H9 (cell line): ENCODE measurements around the gene PLEKHM1. TPM values are rescaled to one million over a fixed set of nuclear protein-coding genes. Genes with fewer than 3 reads are reported as not detected.

Source experiments
- DNase-seq: peaks from one replicate; pipeline ENCODE4 v3.0.0-alpha.2; 2017
- H2AFZ ChIP-seq: one replicate; pipeline ENCODE4 v1.6.1; 2013; ENCODE audit warnings: mild to moderate bottlenecking, low read length, control low read depth, moderate library complexity
- H2AK5ac ChIP-seq: 2 replicates; pipeline ENCODE4 v1.6.1; 2013; ENCODE audit warnings: low read length, control low read depth, mixed read lengths; ENCODE audit not compliant: insufficient read length
- H2BK120ac ChIP-seq: one replicate; pipeline ENCODE4 v1.6.1; 2013; ENCODE audit warnings: low read depth, mild to moderate bottlenecking, low read length, control low read depth, inconsistent platforms; ENCODE audit not compliant: poor library complexity, severe bottlenecking
- H2BK12ac ChIP-seq: 2 replicates; pipeline ENCODE4 v1.6.1; 2013; ENCODE audit warnings: low read length, control low read depth, mixed read lengths, low read depth; ENCODE audit not compliant: insufficient read length
- H2BK15ac ChIP-seq: 2 replicates; pipeline ENCODE4 v1.6.1; 2013; ENCODE audit warnings: low read depth, low read length, control low read depth
- H2BK20ac ChIP-seq: one replicate; pipeline ENCODE4 v1.6.1; 2013; ENCODE audit warnings: low read depth, mild to moderate bottlenecking, low read length, control low read depth, inconsistent platforms; ENCODE audit not compliant: poor library complexity, severe bottlenecking
- H2BK5ac ChIP-seq: 2 replicates; pipeline ENCODE4 v1.6.1; 2013; ENCODE audit warnings: low read length, control low read depth, mixed read lengths; ENCODE audit not compliant: insufficient read length
- H3K14ac ChIP-seq: 2 replicates; pipeline ENCODE4 v1.6.1; 2013; ENCODE audit warnings: low read length, control low read depth; ENCODE audit not compliant: insufficient read depth
- H3K18ac ChIP-seq: 2 replicates; pipeline ENCODE4 v1.6.1; 2013; ENCODE audit warnings: low read depth, mild to moderate bottlenecking, mixed read lengths, low read length, control low read depth; ENCODE audit not compliant: insufficient read length
- H3K23ac ChIP-seq: 2 replicates; pipeline ENCODE4 v1.6.1; 2013; ENCODE audit warnings: low read length, control low read depth, mixed read lengths, low read depth; ENCODE audit not compliant: insufficient read length
- H3K23me2 ChIP-seq: 2 replicates; pipeline ENCODE4 v1.6.1; 2013; ENCODE audit warnings: low read depth, mild to moderate bottlenecking, mixed read lengths, low read length, control low read depth; ENCODE audit not compliant: insufficient read length, poor library complexity, severe bottlenecking
- H3K27ac ChIP-seq: 2 replicates; pipeline ENCODE4 v1.5.1; 2013; ENCODE audit warnings: low read length, control low read depth, mixed read lengths, low read depth; ENCODE audit not compliant: insufficient read length
- H3K27me3 ChIP-seq: 2 replicates; pipeline ENCODE4 v1.6.1; 2013; ENCODE audit warnings: low read length, control low read depth, inconsistent platforms; ENCODE audit not compliant: insufficient read depth
- H3K4ac ChIP-seq: 2 replicates; pipeline ENCODE4 v1.6.1; 2013; ENCODE audit warnings: low read depth, mild to moderate bottlenecking, control low read depth, inconsistent platforms, low read length, moderate library complexity
- H3K4me1 ChIP-seq: 2 replicates; pipeline ENCODE4 v1.6.1; 2013; ENCODE audit warnings: low read length, control low read depth, inconsistent platforms; ENCODE audit not compliant: insufficient read depth
- H3K4me2 ChIP-seq: 2 replicates; pipeline ENCODE4 v1.6.1; 2013; ENCODE audit warnings: low read length, control low read depth, mixed read lengths; ENCODE audit not compliant: insufficient read length, insufficient read depth
- H3K56ac ChIP-seq: 2 replicates; pipeline ENCODE4 v1.6.1; 2013; ENCODE audit warnings: low read depth, mild to moderate bottlenecking, mixed read lengths, low read length, control low read depth; ENCODE audit not compliant: insufficient read length
- H3K79me1 ChIP-seq: 2 replicates; pipeline ENCODE4 v1.6.1; 2013; ENCODE audit warnings: low read depth, mild to moderate bottlenecking, moderate library complexity, low read length, control low read depth, inconsistent platforms; ENCODE audit not compliant: insufficient read depth, poor library complexity, severe bottlenecking
- H3K79me2 ChIP-seq: 2 replicates; pipeline ENCODE4 v1.6.1; 2013; ENCODE audit warnings: low read length, control low read depth, inconsistent platforms; ENCODE audit not compliant: insufficient read depth
- H3K9ac ChIP-seq: 2 replicates; pipeline ENCODE4 v1.6.1; 2013; ENCODE audit warnings: low read length, control low read depth, mixed read lengths; ENCODE audit not compliant: insufficient read length; ENCODE audit errors: extremely low read depth
- H3K9me3 ChIP-seq: one replicate; pipeline ENCODE4 v1.6.1; 2013; ENCODE audit warnings: low read depth, low read length, inconsistent platforms; ENCODE audit not compliant: control insufficient read depth
- H3T11ph ChIP-seq: one replicate; pipeline ENCODE4 v1.6.1; 2013; ENCODE audit warnings: mild to moderate bottlenecking, low read length, control low read depth, inconsistent platforms
- H4K20me1 ChIP-seq: one replicate; pipeline ENCODE4 v1.6.1; 2013; ENCODE audit not compliant: control insufficient read depth, insufficient read length, insufficient read depth
- H4K5ac ChIP-seq: 2 replicates; pipeline ENCODE4 v1.6.1; 2013; ENCODE audit warnings: low read depth, mild to moderate bottlenecking, mixed read lengths, low read length, control low read depth; ENCODE audit not compliant: insufficient read length
- H4K8ac ChIP-seq: replicated peaks from 2 replicates; pipeline ENCODE4 v1.6.1; 2013; ENCODE audit warnings: low read length, control low read depth, mixed read lengths, low read depth; ENCODE audit not compliant: insufficient read length
- H4K91ac ChIP-seq: 2 replicates; pipeline ENCODE4 v1.6.1; 2013; ENCODE audit warnings: low read depth, mild to moderate bottlenecking, moderate library complexity, mixed read lengths, low read length, control low read depth; ENCODE audit not compliant: insufficient read length
- H3K27ac Mint-ChIP-seq, 3 experiments: 2 replicates in 2 of 3; 3 replicates in 1 of 3; pipeline ENCODE4 v1.8.0; 2020 to 2021; ENCODE audit warnings: mixed read lengths in 3 of 3, mild to moderate bottlenecking in 1 of 3, moderate library complexity in 1 of 3
- H3K27me3 Mint-ChIP-seq: 2 replicates; pipeline ENCODE4 v1.8.0; 2021; ENCODE audit warnings: low read depth, mild to moderate bottlenecking, moderate library complexity, mixed read lengths
- H3K36me3 Mint-ChIP-seq, 3 experiments: 2 replicates in 2 of 3; 3 replicates in 1 of 3; pipeline ENCODE4 v1.8.0; 2020 to 2021; ENCODE audit warnings: low read depth in 3 of 3, mixed read lengths in 3 of 3; ENCODE audit not compliant: insufficient read depth in 1 of 3
- H3K4me1 Mint-ChIP-seq, 2 experiments: 2 replicates each; pipeline ENCODE4 v1.8.0; 2020; ENCODE audit warnings: mixed read lengths in 2 of 2
- H3K4me3 Mint-ChIP-seq, 2 experiments: 2 replicates in 1 of 2; 3 replicates in 1 of 2; pipeline ENCODE4 v1.8.0; 2020 to 2021; ENCODE audit warnings: mild to moderate bottlenecking in 2 of 2, mixed read lengths in 2 of 2, moderate library complexity in 1 of 2
- H3K9me3 Mint-ChIP-seq, 2 experiments: 2 replicates in 1 of 2; 3 replicates in 1 of 2; pipeline ENCODE4 v1.8.0; 2020; ENCODE audit warnings: mild to moderate bottlenecking in 2 of 2, mixed read lengths in 2 of 2, moderate library complexity in 1 of 2
- WGBS: extraction: QIAGEN DNeasy Blood & Tissue Kit; methylation state at CpG from one replicate; pipeline ENCODE4 v1.1.7; 2013; ENCODE audit warnings: missing lambda C conversion rate, low lambda C conversion rate, mixed read lengths; ENCODE audit not compliant: insufficient read length; ENCODE audit errors: extremely low coverage; 5-methylcytosine and 5-hydroxymethylcytosine counted together
- total RNA-seq: library from RNA; stranded (reverse); gene quantifications from 2 replicates; pipeline ENCODE4 v1.2.1, GENCODE V29; 2021
- TF ChIP-seq, protein P1 (sequence below): fragments of 200-600 bp; sonication (generic); conservative IDR thresholded peaks from 3 replicates; pipeline ENCODE4 v1.8.0; 2021; ENCODE audit warnings: antibody characterized with exemption, mild to moderate bottlenecking

Gene PLEKHM1
- total RNA-seq, 1 experiment from 2014 or later, result 20.7 TPM

DNA sequence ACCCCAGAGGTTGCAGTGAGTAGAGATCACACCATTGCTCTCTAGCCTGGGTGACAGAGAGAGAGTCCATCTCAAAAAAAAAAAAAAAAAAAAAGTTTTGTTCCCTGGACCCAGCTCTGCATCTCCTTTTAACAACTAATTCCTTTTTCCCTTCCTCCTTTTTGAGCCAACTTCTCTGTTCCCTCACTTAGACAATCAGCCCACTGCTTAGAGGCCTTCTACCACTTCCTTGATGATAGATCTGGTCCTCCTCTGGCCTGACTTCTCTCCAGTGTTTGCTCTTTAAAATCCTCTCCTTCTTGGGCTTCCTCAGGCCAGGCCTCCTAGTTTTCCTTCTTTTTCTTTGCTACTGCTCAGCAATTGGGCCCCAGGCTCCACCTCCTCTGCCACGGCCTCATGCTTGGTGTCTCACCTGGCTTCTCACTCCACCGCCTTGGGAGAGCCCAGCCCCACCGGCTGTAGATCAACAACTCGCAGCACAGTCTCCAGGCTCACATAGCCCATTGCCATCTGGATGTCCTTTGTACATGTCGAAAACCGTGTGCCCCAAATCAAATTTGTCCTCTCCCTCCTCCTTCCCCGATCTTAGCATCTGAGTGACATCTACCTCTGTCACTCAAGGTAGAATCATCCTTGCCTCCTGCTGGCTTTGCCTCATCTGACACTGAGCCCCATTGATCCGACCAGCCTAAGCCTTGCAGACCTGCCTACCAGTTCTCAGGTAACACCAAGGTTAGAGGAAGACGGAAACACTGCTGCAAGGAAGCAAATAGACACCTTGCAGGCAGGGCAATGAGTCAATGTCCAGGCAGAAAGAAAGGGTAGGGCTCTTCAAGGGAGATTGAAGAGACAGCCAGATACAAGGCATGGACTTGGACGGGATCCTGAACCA, 75.3 kb downstream of the PLEKHM1 start:
- Mint-ChIP-seq H3K4me1 (peaks cover 22 to 28% of the 10 kb centered on the region in 2 experiments), H3K9me3 (no peaks in the 10 kb centered on the region), H3K36me3 (0 out of 7 replicates have a peak, but pooled peaks cover 0 to 3% (median 0%) of the 10 kb centered on the region in 3 experiments), H3K27ac (peak overlapping the region; percentile 6 to 59 (median 9); a peak in 5 of 7 replicates), H3K27me3 (no peaks in the 10 kb centered on the region), H3K4me3 (no peak overlapping the region)
- Histone ChIP-seq H3K56ac (no peak overlapping the region), H3K18ac (no peak overlapping the region), H3K23me2 (no peaks in the 10 kb centered on the region), H2BK5ac (no peak overlapping the region), H3K9ac (no peak overlapping the region), H3K23ac (no peak overlapping the region), H2AFZ (no peak overlapping the region), H3K79me2 (no peaks in the 10 kb centered on the region), H3T11ph (no peak overlapping the region), H2BK12ac (no peak overlapping the region), H4K91ac (no peak overlapping the region), H3K9me3 (no peaks in the 10 kb centered on the region), H2BK15ac (no peak overlapping the region), H3K4ac (no peak overlapping the region), H3K14ac (no peak overlapping the region), H3K79me1 (no peaks in the 10 kb centered on the region), H3K27me3 (no peaks in the 10 kb centered on the region), H3K4me1 (no peaks in the 10 kb centered on the region), H4K20me1 (no peaks in the 10 kb centered on the region), H2BK20ac (no peak overlapping the region), H3K27ac (no peak overlapping the region), H3K4me2 (no peak overlapping the region), H2BK120ac (no peak overlapping the region), H2AK5ac (no peak overlapping the region), H4K5ac (no peak overlapping the region), H4K8ac (no peak overlapping the region)
- TF ChIP-seq, protein P1, sequence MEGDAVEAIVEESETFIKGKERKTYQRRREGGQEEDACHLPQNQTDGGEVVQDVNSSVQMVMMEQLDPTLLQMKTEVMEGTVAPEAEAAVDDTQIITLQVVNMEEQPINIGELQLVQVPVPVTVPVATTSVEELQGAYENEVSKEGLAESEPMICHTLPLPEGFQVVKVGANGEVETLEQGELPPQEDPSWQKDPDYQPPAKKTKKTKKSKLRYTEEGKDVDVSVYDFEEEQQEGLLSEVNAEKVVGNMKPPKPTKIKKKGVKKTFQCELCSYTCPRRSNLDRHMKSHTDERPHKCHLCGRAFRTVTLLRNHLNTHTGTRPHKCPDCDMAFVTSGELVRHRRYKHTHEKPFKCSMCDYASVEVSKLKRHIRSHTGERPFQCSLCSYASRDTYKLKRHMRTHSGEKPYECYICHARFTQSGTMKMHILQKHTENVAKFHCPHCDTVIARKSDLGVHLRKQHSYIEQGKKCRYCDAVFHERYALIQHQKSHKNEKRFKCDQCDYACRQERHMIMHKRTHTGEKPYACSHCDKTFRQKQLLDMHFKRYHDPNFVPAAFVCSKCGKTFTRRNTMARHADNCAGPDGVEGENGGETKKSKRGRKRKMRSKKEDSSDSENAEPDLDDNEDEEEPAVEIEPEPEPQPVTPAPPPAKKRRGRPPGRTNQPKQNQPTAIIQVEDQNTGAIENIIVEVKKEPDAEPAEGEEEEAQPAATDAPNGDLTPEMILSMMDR, result no peak
- DNase-seq, result peak; percentile 35
- no CpG with 5 or more reads among the region's 10 CpGs for WGBS
